ENCODE measurements around the gene TYMP.
A peak's percentile ranks its signal among the peaks of the same experiment; 100 is the strongest.

TYMP gene

GRCh38 chr22:50571264-50572175 is 41.7 kb upstream of the TYMP start:
- Histone ChIP-seq H3K9me3 (ENCODE audit: control insufficient read depth, insufficient read depth, low read length) (no peaks in the 10 kb centered on the region), H3K4me1 (ENCODE audit: control insufficient read depth, insufficient read depth, low read length) (no peaks in the 10 kb centered on the region), H3K36me3 (ENCODE audit: control insufficient read depth, insufficient read depth, low read length) (peaks cover 38% of the 10 kb centered on the region), H3K27me3 (ENCODE audit: control insufficient read depth, insufficient read depth, low read length) (no peaks in the 10 kb centered on the region), H3K9ac (ENCODE audit: low read depth, low read length) (no peak overlapping the region), H3K4me3 (ENCODE audit: low read depth, low read length) (no peak overlapping the region)

DNA sequence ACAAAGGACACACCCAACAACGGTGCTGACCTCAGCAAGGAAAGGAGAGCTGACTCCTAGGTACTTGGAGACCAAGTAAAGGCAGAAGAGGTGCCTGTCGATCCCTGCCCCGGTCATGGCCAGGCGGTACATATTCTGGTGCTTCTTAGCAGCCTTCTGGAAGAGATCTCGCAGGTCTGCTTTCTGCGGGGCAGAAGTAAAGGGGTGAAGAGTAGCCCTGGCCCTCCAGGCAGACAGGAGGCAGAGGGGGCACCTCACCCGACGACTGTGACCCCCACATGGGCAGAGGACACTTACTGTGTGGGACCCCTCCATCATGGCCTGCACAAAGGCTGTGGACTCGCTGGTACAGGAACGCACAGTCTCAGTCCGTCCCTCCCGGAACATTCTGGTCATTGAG is 41.0 kb upstream of the TYMP start:
- Histone ChIP-seq H3K9me3 (ENCODE audit: control insufficient read depth, insufficient read depth, low read length) (no peaks in the 10 kb centered on the region), H3K4me3 (ENCODE audit: low read depth, low read length) (no peak overlapping the region), H3K36me3 (ENCODE audit: control insufficient read depth, insufficient read depth, low read length) (peaks cover 38% of the 10 kb centered on the region), H3K9ac (ENCODE audit: low read depth, low read length) (no peak overlapping the region), H3K4me1 (ENCODE audit: control insufficient read depth, insufficient read depth, low read length) (no peaks in the 10 kb centered on the region), H3K27me3 (ENCODE audit: control insufficient read depth, insufficient read depth, low read length) (no peaks in the 10 kb centered on the region)

- Histone ChIP-seq H3K9me3 (ENCODE audit: control insufficient read depth, insufficient read depth, low read length) (no peaks in the 10 kb centered on the region), H3K36me3 (ENCODE audit: control insufficient read depth, insufficient read depth, low read length) (peaks cover 38% of the 10 kb centered on the region), H3K4me1 (ENCODE audit: control insufficient read depth, insufficient read depth, low read length) (no peaks in the 10 kb centered on the region), H3K4me3 (ENCODE audit: low read depth, low read length) (no peak overlapping the region), H3K27me3 (ENCODE audit: control insufficient read depth, insufficient read depth, low read length) (no peaks in the 10 kb centered on the region), H3K9ac (ENCODE audit: low read depth, low read length) (no peak overlapping the region)
These were observed 40.2 kb upstream of the TYMP start for GRCh38 chr22:50569896-50570535.

DNA sequence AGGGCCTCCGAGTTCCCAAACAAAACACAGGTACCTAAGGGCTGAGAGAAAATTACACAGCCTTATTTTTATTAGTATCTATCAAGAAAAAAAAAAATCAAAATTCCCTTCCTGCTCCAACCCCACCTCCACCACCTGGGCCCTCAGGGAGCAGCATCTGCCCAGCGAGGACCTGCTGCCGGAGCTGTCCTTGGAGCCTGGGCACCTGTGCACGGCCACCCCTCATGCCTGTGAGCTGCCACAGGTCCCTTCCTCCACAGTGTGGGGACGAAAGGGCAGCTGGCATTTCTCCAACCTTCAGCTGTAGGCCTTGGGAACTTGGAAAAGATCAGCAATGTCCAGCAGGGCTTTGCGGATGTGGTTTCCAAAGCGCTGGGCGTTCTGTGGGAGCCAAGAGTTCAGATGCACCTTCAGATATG is 39.2 kb upstream of the TYMP start:
- Histone ChIP-seq H3K4me1 (ENCODE audit: control insufficient read depth, insufficient read depth, low read length) (no peaks in the 10 kb centered on the region), H3K9ac (ENCODE audit: low read depth, low read length) (no peak overlapping the region), H3K36me3 (ENCODE audit: control insufficient read depth, insufficient read depth, low read length) (peaks cover 36% of the 10 kb centered on the region), H3K27me3 (ENCODE audit: control insufficient read depth, insufficient read depth, low read length) (peaks cover 6% of the 10 kb centered on the region), H3K9me3 (ENCODE audit: control insufficient read depth, insufficient read depth, low read length) (no peaks in the 10 kb centered on the region), H3K4me3 (ENCODE audit: low read depth, low read length) (no peak overlapping the region)

- peaks cover 10% of the 10 kb centered on the region for H3K27me3 ChIP-seq (ENCODE audit: control insufficient read depth, insufficient read depth, low read length)
- peaks cover 33% of the 10 kb centered on the region for H3K36me3 ChIP-seq (ENCODE audit: control insufficient read depth, insufficient read depth, low read length)
- no peaks in the 10 kb centered on the region for H3K4me1 ChIP-seq (ENCODE audit: control insufficient read depth, insufficient read depth, low read length)
- no peaks in the 10 kb centered on the region for H3K9me3 ChIP-seq (ENCODE audit: control insufficient read depth, insufficient read depth, low read length)
- H3K9ac ChIP-seq (ENCODE audit: low read depth, low read length), result peak overlapping the region; percentile 37
- H3K4me3 ChIP-seq (ENCODE audit: low read depth, low read length), result no peak overlapping the region
These were observed 38.8 kb upstream of the TYMP start for GRCh38 chr22:50568626-50569025.

DNA sequence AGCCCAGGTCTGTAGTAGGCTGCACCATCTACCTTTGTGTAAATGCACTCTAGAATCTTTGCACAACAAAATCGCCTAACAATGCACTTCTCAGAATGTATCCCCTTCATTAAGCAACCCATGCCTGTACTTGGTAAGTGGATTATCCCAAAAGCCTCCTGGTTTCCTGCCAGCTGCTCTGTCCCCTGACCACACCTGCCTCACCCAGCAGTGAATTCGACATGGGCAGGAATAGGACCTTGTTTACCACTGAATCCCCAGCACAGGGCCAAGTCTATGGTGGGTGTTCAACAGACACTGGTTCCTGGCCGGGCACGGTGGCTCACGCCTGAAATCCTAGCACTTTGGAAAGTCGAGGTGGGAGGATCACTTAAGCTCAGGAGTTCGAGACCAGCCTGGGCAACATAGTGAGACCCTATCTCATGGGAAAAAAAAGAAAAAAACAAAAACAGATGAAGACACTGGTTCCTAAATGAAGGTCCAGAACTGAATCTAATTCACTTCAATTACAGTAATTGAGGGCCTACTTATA is 38.0 kb upstream of the TYMP start:
- Histone ChIP-seq H3K27me3 (ENCODE audit: control insufficient read depth, insufficient read depth, low read length) (peaks cover 14% of the 10 kb centered on the region), H3K4me1 (ENCODE audit: control insufficient read depth, insufficient read depth, low read length) (no peaks in the 10 kb centered on the region), H3K9ac (ENCODE audit: low read depth, low read length) (no peak overlapping the region), H3K4me3 (ENCODE audit: low read depth, low read length) (no peak overlapping the region), H3K36me3 (ENCODE audit: control insufficient read depth, insufficient read depth, low read length) (peaks cover 25% of the 10 kb centered on the region), H3K9me3 (ENCODE audit: control insufficient read depth, insufficient read depth, low read length) (no peaks in the 10 kb centered on the region)

DNA sequence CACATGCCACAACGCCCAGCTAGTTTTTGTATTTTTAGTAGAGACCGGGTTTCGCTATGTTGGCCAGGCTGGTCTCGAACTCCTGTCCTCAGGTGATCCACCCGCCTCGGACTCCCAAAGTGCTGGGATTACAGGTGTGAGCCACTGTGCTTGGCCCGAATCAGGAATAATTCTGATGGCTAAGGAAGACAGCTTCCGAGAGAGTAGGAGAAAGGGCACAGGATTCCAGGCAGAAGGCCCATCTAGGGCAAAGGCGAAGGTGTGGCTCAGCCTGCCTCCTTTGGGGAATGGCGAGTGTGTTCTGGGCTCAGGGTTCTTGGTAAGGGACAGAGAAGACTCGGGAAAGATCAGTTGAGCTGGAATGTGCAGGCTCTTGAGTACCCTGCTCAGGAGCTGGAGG is 34.5 kb upstream of the TYMP start:
- Histone ChIP-seq H3K4me3 (ENCODE audit: low read depth, low read length) (no peak overlapping the region), H3K27me3 (ENCODE audit: control insufficient read depth, insufficient read depth, low read length) (peaks cover 20% of the 10 kb centered on the region), H3K9ac (ENCODE audit: low read depth, low read length) (no peak overlapping the region), H3K4me1 (ENCODE audit: control insufficient read depth, insufficient read depth, low read length) (no peaks in the 10 kb centered on the region), H3K36me3 (ENCODE audit: control insufficient read depth, insufficient read depth, low read length) (peaks cover 4% of the 10 kb centered on the region), H3K9me3 (ENCODE audit: control insufficient read depth, insufficient read depth, low read length) (no peaks in the 10 kb centered on the region)

DNA sequence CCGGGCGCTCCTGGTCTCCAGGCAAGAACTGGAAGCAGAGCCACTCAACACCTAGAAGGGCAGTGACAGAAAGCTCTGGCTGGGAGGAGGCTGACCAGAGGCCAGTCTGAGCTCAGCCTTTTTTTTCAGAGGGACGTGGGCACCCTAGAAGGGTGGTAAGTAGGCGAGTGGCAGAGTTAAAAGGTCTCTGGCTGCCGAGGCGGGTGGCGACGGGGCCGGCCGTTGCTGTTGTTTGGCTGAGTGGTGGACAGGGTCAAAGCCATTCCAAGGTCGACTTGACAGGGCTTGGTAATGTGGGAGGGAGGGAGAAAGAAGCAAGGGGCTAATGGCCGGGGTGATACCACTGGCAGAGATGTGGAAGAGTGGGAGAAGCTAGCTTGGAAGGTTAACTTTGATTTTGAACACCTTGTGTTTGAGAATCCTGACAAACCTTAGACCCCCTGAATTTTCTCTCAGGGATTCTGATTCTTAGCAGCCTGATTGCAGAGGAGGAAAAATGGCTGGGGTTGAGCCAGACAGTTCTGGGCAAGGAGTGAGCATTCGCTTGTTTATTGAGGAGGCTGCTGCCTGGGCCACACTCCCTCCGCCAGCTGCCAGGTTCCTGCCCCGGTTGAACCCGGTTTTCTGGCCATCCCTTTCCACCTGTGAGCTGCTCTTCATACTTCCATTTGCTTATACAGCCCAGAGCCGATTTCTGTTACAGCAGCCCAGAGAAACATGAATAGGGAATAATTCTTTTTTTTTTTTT is 33.8 kb upstream of the TYMP start:
- Histone ChIP-seq H3K9ac (ENCODE audit: low read depth, low read length) (no peak overlapping the region), H3K4me3 (ENCODE audit: low read depth, low read length) (peak overlapping the region; percentile 83), H3K27me3 (ENCODE audit: control insufficient read depth, insufficient read depth, low read length) (peaks cover 20% of the 10 kb centered on the region), H3K36me3 (ENCODE audit: control insufficient read depth, insufficient read depth, low read length) (no peaks in the 10 kb centered on the region), H3K9me3 (ENCODE audit: control insufficient read depth, insufficient read depth, low read length) (no peaks in the 10 kb centered on the region), H3K4me1 (ENCODE audit: control insufficient read depth, insufficient read depth, low read length) (no peaks in the 10 kb centered on the region)

- Histone ChIP-seq H3K36me3 (ENCODE audit: control insufficient read depth, insufficient read depth, low read length) (no peaks in the 10 kb centered on the region), H3K9ac (ENCODE audit: low read depth, low read length) (no peak within 1 kb of the TSS), H3K4me1 (ENCODE audit: control insufficient read depth, insufficient read depth, low read length) (no peaks in the 10 kb centered on the region), H3K9me3 (ENCODE audit: control insufficient read depth, insufficient read depth, low read length) (no peaks in the 10 kb centered on the region), H3K4me3 (ENCODE audit: low read depth, low read length) (peak within 1 kb of the TSS; percentile 83), H3K27me3 (ENCODE audit: control insufficient read depth, insufficient read depth, low read length) (peaks cover 22% of the 10 kb centered on the region)
These were observed 33.0 kb upstream of the TYMP start, which contains the start of gene SYCE3 for GRCh38 chr22:50562523-50563412. Gene SYCE3, minus strand, starts transcription at chr22:50562919. Its CDS starts 6,514 bp downstream, at chr22:50556405.

DNA sequence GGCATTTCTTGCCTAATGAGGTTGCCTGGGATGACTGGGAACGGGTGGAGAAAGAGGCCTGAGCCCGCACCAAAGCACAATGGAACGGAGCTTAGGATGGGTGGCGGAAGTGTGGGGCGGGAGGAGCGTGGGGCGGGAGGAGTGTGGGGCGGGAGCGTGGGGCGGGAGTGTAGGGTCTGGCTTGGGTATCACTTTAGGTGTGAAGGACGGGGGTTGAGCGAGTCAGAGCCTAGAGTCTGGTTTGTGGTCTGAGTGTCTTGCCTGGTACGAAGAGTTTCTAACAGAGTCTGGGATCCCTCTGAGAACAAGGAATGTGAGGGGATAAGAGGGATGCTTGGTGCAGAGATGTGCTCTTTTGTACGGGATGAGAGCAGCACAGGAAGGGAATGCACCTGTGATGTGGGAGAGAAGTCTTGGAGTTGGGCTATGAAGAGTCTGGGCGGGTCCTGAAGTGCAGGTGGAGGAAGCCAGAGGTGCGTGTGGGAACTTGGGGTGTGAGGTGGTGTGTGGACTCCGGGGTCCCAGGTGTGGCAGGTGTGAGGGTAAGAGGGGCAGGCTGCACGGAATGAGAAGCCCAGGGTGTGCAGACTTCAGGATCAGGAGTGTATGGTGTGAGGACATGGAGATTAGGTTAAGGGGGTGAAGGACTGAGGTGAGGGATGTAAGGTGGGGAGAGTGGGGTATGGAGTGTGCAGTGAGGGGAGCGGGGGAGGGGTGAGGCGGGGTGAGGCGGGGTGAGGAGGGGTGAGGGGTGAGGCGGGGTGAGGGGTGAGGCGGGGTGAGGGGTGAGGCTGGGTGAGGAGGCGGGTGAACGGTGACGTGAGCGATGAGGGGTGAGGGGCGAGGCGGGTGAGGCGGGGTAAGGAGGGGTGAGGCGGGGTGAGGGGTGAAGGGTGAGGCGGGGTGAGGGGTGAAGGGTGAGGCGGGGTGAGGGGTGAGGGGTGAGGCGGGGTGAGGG is 31.9 kb upstream of the TYMP start:
- H3K27me3 ChIP-seq (ENCODE audit: control insufficient read depth, insufficient read depth, low read length), result peaks cover 22% of the 10 kb centered on the region
- no peak overlapping the region for H3K4me3 ChIP-seq (ENCODE audit: low read depth, low read length)
- no peak overlapping the region for H3K9ac ChIP-seq (ENCODE audit: low read depth, low read length)
- H3K9me3 ChIP-seq (ENCODE audit: control insufficient read depth, insufficient read depth, low read length), result no peaks in the 10 kb centered on the region
- no peaks in the 10 kb centered on the region for H3K4me1 ChIP-seq (ENCODE audit: control insufficient read depth, insufficient read depth, low read length)
- no peaks in the 10 kb centered on the region for H3K36me3 ChIP-seq (ENCODE audit: control insufficient read depth, insufficient read depth, low read length)

Data from iPS-15b (cell line).